HepG2 (cell line): ENCODE data around the gene BEST2. TPM values are rescaled to one million over a fixed set of nuclear protein-coding genes. Genes with fewer than 3 reads are reported as not detected.
A peak's percentile ranks its signal among the peaks of the same experiment; 100 is the strongest.

Source experiments
- ATAC-seq: fragments of 200-7000 bp; cut with Tn5 transposase; 3 replicates; pipeline ENCODE4 v1.9.1; 2020; ENCODE audit warnings: mild to moderate bottlenecking, moderate library complexity
- BruUV-seq: library from RNA; stranded (reverse); fragments of 400-500 nt; replicated peaks from 2 replicates; lab custom pipeline; 2021; lab: Mats Ljungman, UMichigan
- CTCF ChIA-PET: fragments of 300-600 bp; formaldehyde crosslinking; extraction: SDS; loops from one replicate; lab custom pipeline; 2021; ENCODE audit warnings: low total read pairs, inconsistent platforms, low intra/inter-chr PET ratio; lab: Yijun Ruan, JAX
- POLR2A ChIA-PET: fragments of 350-600 bp; sonication (Branson Sonifier 250); formaldehyde crosslinking; loops from one replicate; lab custom pipeline; 2020; ENCODE audit warnings: antibody characterized with exemption, inconsistent platforms; lab: Yijun Ruan, JAX
- DNase-seq: peaks from one replicate; pipeline ENCODE4 v3.0.0-alpha.2; 2015; ENCODE audit warnings: low spot score
- FAIRE-seq: peaks from 3 replicates; lab custom pipeline; 2011; peaks lifted over from hg19 to GRCh38; lab: Jason Lieb, UNC
- H2AFZ ChIP-seq: one replicate; pipeline ENCODE4 v1.6.1; 2011; ENCODE audit warnings: low read length, inconsistent platforms
- H3K27ac ChIP-seq: fragments of 300-600 bp; 3 replicates; pipeline ENCODE4 v1.8.0; 2011; ENCODE audit warnings: mixed run types, mild to moderate bottlenecking, mixed read lengths, low read length, inconsistent platforms; ENCODE audit not compliant: insufficient read depth; ENCODE audit errors: extremely low read length
- H3K27me3 ChIP-seq, 2 experiments: fragments of 200-600 bp in 1 of 2; 2 replicates in 1 of 2; 3 replicates in 1 of 2; pipeline versions ENCODE4 v1.6.0 to v1.8.0; 2011; ENCODE audit warnings: low read length in 2 of 2, mild to moderate bottlenecking in 2 of 2, moderate library complexity in 2 of 2, inconsistent platforms in 1 of 2; ENCODE audit not compliant: insufficient read depth in 2 of 2, control insufficient read depth in 1 of 2
- H3K36me3 ChIP-seq, 2 experiments: fragments of 200-600 bp in 1 of 2; replicated peaks in 1 of 2; 2 replicates in 1 of 2; 3 replicates in 1 of 2; pipeline versions ENCODE4 v1.5.1 to v1.8.0; 2011; ENCODE audit warnings: low read length in 2 of 2, inconsistent platforms in 1 of 2; ENCODE audit not compliant: insufficient read depth in 2 of 2, control insufficient read depth in 1 of 2
- H3K4me1 ChIP-seq: 2 replicates; pipeline ENCODE4 v1.5.1; 2012; ENCODE audit warnings: low read length, inconsistent platforms; ENCODE audit not compliant: insufficient read depth
- H3K4me2 ChIP-seq: 2 replicates; pipeline ENCODE4 v1.6.0; 2011; ENCODE audit warnings: low read depth, low read length, inconsistent platforms
- H3K4me3 ChIP-seq, 3 experiments: fragments of 200-600 bp in 1 of 3; sonication (generic), shearing (Covaris generic) in 1 of 3; replicated peaks in 1 of 3; 2 replicates each; pipeline ENCODE4 v1.5.1; 2011 to 2016; ENCODE audit warnings: low read length in 3 of 3, inconsistent platforms in 2 of 3, low read depth in 2 of 3, mild to moderate bottlenecking in 2 of 3, control low read depth in 1 of 3, mixed read lengths in 1 of 3; ENCODE audit not compliant: insufficient read depth in 1 of 3
- H3K79me2 ChIP-seq: one replicate; pipeline ENCODE4 v1.6.1; 2011; ENCODE audit warnings: low read length, inconsistent platforms; ENCODE audit not compliant: insufficient read depth
- H3K9ac ChIP-seq: 2 replicates; pipeline ENCODE4 v1.6.0; 2011; ENCODE audit warnings: mild to moderate bottlenecking, low read depth, low read length, inconsistent platforms; ENCODE audit not compliant: insufficient read depth
- H3K9me3 ChIP-seq: 2 replicates; pipeline ENCODE4 v1.5.1; 2012; ENCODE audit warnings: mild to moderate bottlenecking, low read length
- H4K20me1 ChIP-seq: 2 replicates; pipeline ENCODE4 v1.6.0; 2011; ENCODE audit warnings: inconsistent platforms, mild to moderate bottlenecking, low read length, moderate library complexity; ENCODE audit not compliant: insufficient read depth
- ATF3 ChIP-seq: sonication (generic); formaldehyde crosslinking; IDR thresholded peaks from 2 replicates; pipeline ENCODE4 v1.4.0; 2020; ENCODE audit warnings: missing genetic modification reagents
- FLYWCH1 ChIP-seq: sonication (generic); formaldehyde crosslinking; IDR thresholded peaks from 2 replicates; pipeline ENCODE4 v1.8.1; 2023; ENCODE audit warnings: mild to moderate bottlenecking, missing genetic modification reagents
- HMGXB4 ChIP-seq, 2 experiments: sonication (generic) in 1 of 2; formaldehyde crosslinking in 1 of 2; IDR thresholded peaks; 2 replicates each; pipeline versions ENCODE4 v1.4.0 to v1.6.1; 2018 to 2020; ENCODE audit warnings: missing genetic modification reagents in 2 of 2, borderline replicate concordance in 1 of 2, low read depth in 1 of 2, mild to moderate bottlenecking in 1 of 2, missing biosample characterization in 1 of 2
- MIER3 ChIP-seq: IDR thresholded peaks from 2 replicates; pipeline ENCODE4 v1.6.1; 2016; ENCODE audit warnings: missing compliant biosample characterization, borderline replicate concordance
- MXD1 ChIP-seq: sonication (generic); formaldehyde crosslinking; IDR thresholded peaks from 2 replicates; pipeline ENCODE4 v1.4.0; 2020; ENCODE audit warnings: mild to moderate bottlenecking, missing genetic modification reagents
- NR2F1 ChIP-seq, 2 experiments: fragments of 450-650 bp in 1 of 2; formaldehyde crosslinking in 1 of 2; IDR thresholded peaks; 2 replicates each; pipeline versions ENCODE4 v1.5.0 to v1.6.1; 2016 to 2020; ENCODE audit warnings: mild to moderate bottlenecking in 1 of 2, missing compliant biosample characterization in 1 of 2, missing genetic modification reagents in 1 of 2, moderate library complexity in 1 of 2
- ZFP82 ChIP-seq: sonication (generic); formaldehyde crosslinking; IDR thresholded peaks from 2 replicates; pipeline ENCODE4 v1.5.1; 2020; ENCODE audit warnings: mild to moderate bottlenecking, missing genetic modification reagents, borderline replicate concordance
- ZMYM3 ChIP-seq: sonication (generic); formaldehyde crosslinking; IDR thresholded peaks from 2 replicates; pipeline ENCODE4 v1.5.1; 2020; ENCODE audit warnings: mild to moderate bottlenecking, missing genetic modification reagents
- ZNF441 ChIP-seq: sonication (generic); formaldehyde crosslinking; IDR thresholded peaks from 2 replicates; pipeline ENCODE4 v1.7.0; 2021; ENCODE audit warnings: missing genetic modification reagents, borderline replicate concordance
- ZNF558 ChIP-seq: sonication (generic); formaldehyde crosslinking; IDR thresholded peaks from 2 replicates; pipeline ENCODE4 v1.9.0; 2022; ENCODE audit warnings: mild to moderate bottlenecking, missing genetic modification reagents, borderline replicate concordance
- ZNF562 ChIP-seq: sonication (generic); formaldehyde crosslinking; IDR thresholded peaks from 2 replicates; pipeline ENCODE4 v1.8.0; 2022; ENCODE audit warnings: missing genetic modification reagents, borderline replicate concordance
- ZNF772 ChIP-seq: sonication (generic); formaldehyde crosslinking; IDR thresholded peaks from 2 replicates; pipeline ENCODE4 v1.5.0; 2020; ENCODE audit warnings: mild to moderate bottlenecking, missing genetic modification reagents
- ZNF83 ChIP-seq: sonication (generic); formaldehyde crosslinking; IDR thresholded peaks from 2 replicates; pipeline ENCODE4 v1.4.0; 2020; ENCODE audit warnings: missing genetic modification reagents, mild to moderate bottlenecking, borderline replicate concordance
- ZSCAN31 ChIP-seq: sonication (generic); formaldehyde crosslinking; IDR thresholded peaks from 2 replicates; pipeline ENCODE4 v1.5.0; 2020; ENCODE audit warnings: low read depth, mild to moderate bottlenecking, missing genetic modification reagents
- WGBS: methylation state at CpG from one replicate; pipeline ENCODE4 v1.1.6; 2017; ENCODE audit warnings: low lambda C conversion rate; 5-methylcytosine and 5-hydroxymethylcytosine counted together
- in situ Hi-C: cut with HindIII; loops from 2 replicates; pipeline ENCODE4 v1.10.0; 2017; ENCODE audit warnings: low pct_unique_long_range_greater_than_20kb; ENCODE audit not compliant: extremely low pct_ligation_motif_present
- intact Hi-C: fragments of 100-400 bp; cut with micrococcal nuclease; formaldehyde crosslinking; loops from one replicate; pipeline ENCODE4 v1.10.0; 2022; ENCODE audit not compliant: unreplicated experiment
- polyA plus RNA-seq, 8 experiments: library from polyadenylated mRNA; depleted of rRNA in 3 of 8; stranded (reverse) in 7 of 8; unstranded in 1 of 8; fragments of >200 nt; fragmentation: Illumina TruSeq in 4 of 8; extraction: Trizol in 4 of 8; gene quantifications; 2 replicates each; pipeline versions ENCODE4 v1.2.1 to v1.2.3, GENCODE V29; 2011 to 2016; ENCODE audit warnings: low read depth in 4 of 8, missing spikeins in 1 of 8, mixed read lengths in 1 of 8; ENCODE audit not compliant: insufficient read depth in 1 of 8
- total RNA-seq, 5 experiments: library from RNA; depleted of rRNA; stranded (reverse); fragments of >200 nt; fragmentation: Illumina TruSeq; extraction: Trizol; gene quantifications; 2 replicates each; pipeline ENCODE4 v1.2.3, GENCODE V29; 2016; ENCODE audit warnings: low read depth in 1 of 5
- TF ChIP-seq, protein P1 (sequence below): sonication (generic); formaldehyde crosslinking; IDR thresholded peaks from 2 replicates; pipeline ENCODE4 v1.5.1; 2020; ENCODE audit warnings: mild to moderate bottlenecking, moderate library complexity, missing genetic modification reagents
- TF ChIP-seq, protein P2 (sequence below): sonication (generic); formaldehyde crosslinking; IDR thresholded peaks from 2 replicates; pipeline ENCODE4 v1.4.0; 2020; ENCODE audit warnings: missing genetic modification reagents, borderline replicate concordance

BEST2 gene
- total and polyA plus RNA-seq, 2 of the 13 experiments (the other 11 are each of a cell fraction or from before 2014, with no cell fraction given), result not detected

- Histone ChIP-seq H3K4me1 (peaks cover 49% of the 10 kb centered on the region), H3K27ac (peak overlapping the region; percentile 81), H2AFZ (no peak overlapping the region), H4K20me1 (no peaks in the 10 kb centered on the region), H3K4me2 (peak overlapping the region; percentile 99), H3K79me2 (peaks cover 8% of the 10 kb centered on the region), H3K27me3 (no peaks in the 10 kb centered on the region), H3K4me3 (peak overlapping the region; percentile 77 to 87 (median 78)), H3K9me3 (no peaks in the 10 kb centered on the region), H3K36me3 (0 out of 5 replicates have a peak, but pooled peaks cover 0 to 1% of the 10 kb centered on the region in 2 experiments), H3K9ac (peak overlapping the region; percentile 89)
- no peak; the same call in 2 of the 3 replicates for ATAC-seq
- CTCF ChIA-PET, result interaction anchor here (1.0 to 2.6 kb wide), 3 partner anchors 15 to 35 kb away, joined by 3 to 6 read pairs (median 3); partner anchors contain the start of gene HOOK2
- no peak for FAIRE-seq
- POLR2A ChIA-PET, result interaction anchor here (0.9 to 3.9 kb wide), 15 partner anchors 8 to 124 kb away, joined by 3 to 124 read pairs (median 14); partner anchors contain the start of genes DHPS, GCDH, GET3 and HOOK2
- WGBS, result 3% methylated on average over 20 of the region's 22 CpGs
- no peak for DNase-seq
- TSS peak; percentile 53 for BruUV-seq
- intact Hi-C loops (no loop called here), in situ Hi-C loops (no loop called here)
- TF ChIP-seq ZNF562 (no peak), ZNF441 (0 out of 2 replicates have a peak, but pooled peaks have one; percentile 8), HMGXB4 (CRISPR knock-in tag; IDR thresholded peaks at IDR 0.05; ENCODE audit: borderline replicate concordance in 1 of 2, low read depth in 1 of 2) (peak in 1 of 2 experiments; percentile 38; a peak in 1 of 4 replicates), ZNF558 (0 out of 2 replicates have a peak, but pooled peaks have one; percentile 1), ZMYM3 (CRISPR knock-in tag) (0 out of 2 replicates have a peak, but pooled peaks have one; percentile 5), MXD1 (CRISPR knock-in tag) (no peak), ZFP82 (CRISPR knock-in tag) (no peak), FLYWCH1 (no peak), MIER3 (CRISPR knock-in tag) (0 out of 2 replicates have a peak, but pooled peaks have one; percentile 0), ZNF83 (CRISPR knock-in tag) (0 out of 2 replicates have a peak, but pooled peaks have one; percentile 7), ZNF772 (CRISPR knock-in tag) (peak; percentile 10; the same call in 1 of the 2 replicates), ATF3 (CRISPR knock-in tag) (no peak), NR2F1 (CRISPR knock-in tag; IDR thresholded peaks at IDR 0.05) (no peak), ZSCAN31 (CRISPR knock-in tag) (no peak)
- TF ChIP-seq, protein P1, sequence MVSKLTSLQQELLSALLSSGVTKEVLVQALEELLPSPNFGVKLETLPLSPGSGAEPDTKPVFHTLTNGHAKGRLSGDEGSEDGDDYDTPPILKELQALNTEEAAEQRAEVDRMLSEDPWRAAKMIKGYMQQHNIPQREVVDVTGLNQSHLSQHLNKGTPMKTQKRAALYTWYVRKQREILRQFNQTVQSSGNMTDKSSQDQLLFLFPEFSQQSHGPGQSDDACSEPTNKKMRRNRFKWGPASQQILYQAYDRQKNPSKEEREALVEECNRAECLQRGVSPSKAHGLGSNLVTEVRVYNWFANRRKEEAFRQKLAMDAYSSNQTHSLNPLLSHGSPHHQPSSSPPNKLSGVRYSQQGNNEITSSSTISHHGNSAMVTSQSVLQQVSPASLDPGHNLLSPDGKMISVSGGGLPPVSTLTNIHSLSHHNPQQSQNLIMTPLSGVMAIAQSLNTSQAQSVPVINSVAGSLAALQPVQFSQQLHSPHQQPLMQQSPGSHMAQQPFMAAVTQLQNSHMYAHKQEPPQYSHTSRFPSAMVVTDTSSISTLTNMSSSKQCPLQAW, result no peak
- TF ChIP-seq, protein P2, sequence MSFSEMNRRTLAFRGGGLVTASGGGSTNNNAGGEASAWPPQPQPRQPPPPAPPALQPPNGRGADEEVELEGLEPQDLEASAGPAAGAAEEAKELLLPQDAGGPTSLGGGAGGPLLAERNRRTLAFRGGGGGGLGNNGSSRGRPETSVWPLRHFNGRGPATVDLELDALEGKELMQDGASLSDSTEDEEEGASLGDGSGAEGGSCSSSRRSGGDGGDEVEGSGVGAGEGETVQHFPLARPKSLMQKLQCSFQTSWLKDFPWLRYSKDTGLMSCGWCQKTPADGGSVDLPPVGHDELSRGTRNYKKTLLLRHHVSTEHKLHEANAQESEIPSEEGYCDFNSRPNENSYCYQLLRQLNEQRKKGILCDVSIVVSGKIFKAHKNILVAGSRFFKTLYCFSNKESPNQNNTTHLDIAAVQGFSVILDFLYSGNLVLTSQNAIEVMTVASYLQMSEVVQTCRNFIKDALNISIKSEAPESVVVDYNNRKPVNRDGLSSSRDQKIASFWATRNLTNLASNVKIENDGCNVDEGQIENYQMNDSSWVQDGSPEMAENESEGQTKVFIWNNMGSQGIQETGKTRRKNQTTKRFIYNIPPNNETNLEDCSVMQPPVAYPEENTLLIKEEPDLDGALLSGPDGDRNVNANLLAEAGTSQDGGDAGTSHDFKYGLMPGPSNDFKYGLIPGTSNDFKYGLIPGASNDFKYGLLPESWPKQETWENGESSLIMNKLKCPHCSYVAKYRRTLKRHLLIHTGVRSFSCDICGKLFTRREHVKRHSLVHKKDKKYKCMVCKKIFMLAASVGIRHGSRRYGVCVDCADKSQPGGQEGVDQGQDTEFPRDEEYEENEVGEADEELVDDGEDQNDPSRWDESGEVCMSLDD, result no peak
These were observed 41.3 kb downstream of the BEST2 start for GRCh38 chr19:12792853-12793289.
